Measurements from ENCODE around the gene OR51F1. TPM values are rescaled to one million over a fixed set of nuclear protein-coding genes. Genes with fewer than 3 reads are reported as not detected.
"Not testable (repeated sequence)": the region's sequence is repeated elsewhere in the genome, so short reads cannot be mapped to it uniquely, and the experiment has no call there.

The OR51F1 gene
- total and polyA plus RNA-seq, 12 donors = not detected

GRCh38 chr11:4740735-4741134 is 29.0 kb downstream of the OR51F1 start:
- Histone ChIP-seq H3K9me3 (replicated peaks in 1 of 3) (no peaks in the 10 kb centered on the region), H3K36me3 (replicated peaks in 1 of 2) (no peaks in the 10 kb centered on the region), H3K27ac (no peak overlapping the region), H3K4me1 (replicated peaks in 1 of 2) (no peaks in the 10 kb centered on the region), H3K4me3 (no peak overlapping the region), H3K27me3 (no peaks in the 10 kb centered on the region)
- 58 to 75% (median 71%) methylated on average over 2 of the region's 2 CpGs for WGBS, 4 donors
- DNase-seq = no peak
- intact Hi-C loops (cut with DNase I) = no loop called here
- TF ChIP-seq POLR2A (IDR thresholded peaks at IDR 0.05) (no peak), CTCF (IDR thresholded peaks at IDR 0.05) (no peak)

- intact Hi-C loops (cut with DNase I) = no loop called here
- Histone ChIP-seq H3K27ac (no peak overlapping the region), H3K4me3 (no peak overlapping the region), H3K9me3 (replicated peaks in 1 of 3) (no peaks in the 10 kb centered on the region), H3K27me3 (no peaks in the 10 kb centered on the region), H3K36me3 (replicated peaks in 1 of 2) (no peaks in the 10 kb centered on the region), H3K4me1 (replicated peaks in 1 of 2) (no peaks in the 10 kb centered on the region)
- 77 to 84% (median 82%) methylated on average over 2 of the region's 2 CpGs for WGBS, 4 donors
- TF ChIP-seq CTCF (IDR thresholded peaks at IDR 0.05) (no peak), POLR2A (IDR thresholded peaks at IDR 0.05) (no peak)
- no peak for DNase-seq
Measured at GRCh38 chr11:4727171-4727570, 42.6 kb downstream of the OR51F1 start.

- H3K4me3 ChIP-seq; DNase-seq; H3K9me3 ChIP-seq (replicated peaks in 1 of 3); H3K36me3 ChIP-seq (replicated peaks in 1 of 2); H3K4me1 ChIP-seq (replicated peaks in 1 of 2); H3K27me3 ChIP-seq; H3K27ac ChIP-seq; intact Hi-C loops (cut with DNase I): not testable (repeated sequence)
- 77 to 90% (median 87%) methylated on average over 20 to 33 of the region's 33 CpGs for WGBS, 4 donors
Measured at GRCh38 chr11:4722616-4723534, 46.9 kb downstream of the OR51F1 start.

Small RNA genes lying within 50 kb of the gene (small RNA-seq; reads per million reads assigned to genes)
- gene RF00091 = 0 reads per million in 2 donors

Other genes starting within 250 kb of the OR51F1 start
- gene OR52M1, start 224.7 kb downstream of the OR51F1 start, total RNA-seq = not detected
- gene OR52M1, start 224.7 kb downstream of the OR51F1 start, polyA plus RNA-seq = not detected
- gene OR52I2, start 188.2 kb downstream of the OR51F1 start, total RNA-seq = not detected
- gene OR52I2, start 188.2 kb downstream of the OR51F1 start, polyA plus RNA-seq = not detected
- gene OR52I1, start 175.9 kb downstream of the OR51F1 start, total RNA-seq = not detected
- gene OR52I1, start 175.9 kb downstream of the OR51F1 start, polyA plus RNA-seq = not detected
- 10 to 100 TPM in 7 of 9 donors, 1 to 10 TPM in 2; 6.4 to 23.3 (median 14.9) TPM for gene TRIM68, start 161.7 kb downstream of the OR51F1 start, total RNA-seq
- gene TRIM68, start 161.7 kb downstream of the OR51F1 start, polyA plus RNA-seq = 10 to 100 TPM in 1 of 3 donors, 1 to 10 TPM in 2; 2.8 to 11.8 (median 5.1) TPM
- not detected for gene OR51D1, start 132.5 kb downstream of the OR51F1 start, total RNA-seq
- not detected for gene OR51D1, start 132.5 kb downstream of the OR51F1 start, polyA plus RNA-seq
- under 1 TPM in 1 of 9 donors, not detected in 8; 0.11 TPM for gene OR51E1, start 126.0 kb downstream of the OR51F1 start, total RNA-seq
- gene OR51E1, start 126.0 kb downstream of the OR51F1 start, polyA plus RNA-seq = under 1 TPM in 1 of 3 donors, not detected in 2; 0.27 TPM
- gene OR51E2, start 72.1 kb downstream of the OR51F1 start, total RNA-seq = not detected
- under 1 TPM in 1 of 3 donors, not detected in 2; 0.10 TPM for gene OR51E2, start 72.1 kb downstream of the OR51F1 start, polyA plus RNA-seq
- not detected for gene MMP26, start 65.2 kb downstream of the OR51F1 start, total RNA-seq
- not detected for gene MMP26, start 65.2 kb downstream of the OR51F1 start, polyA plus RNA-seq
- not detected for gene OR52R1, start 34.4 kb upstream of the OR51F1 start, total RNA-seq
- gene OR52R1, start 34.4 kb upstream of the OR51F1 start, polyA plus RNA-seq = not detected
- gene OR51F2, start 51.4 kb upstream of the OR51F1 start, total RNA-seq = not detected
- not detected for gene OR51F2, start 51.4 kb upstream of the OR51F1 start, polyA plus RNA-seq
- not detected for gene OR51S1, start 79.3 kb upstream of the OR51F1 start, total RNA-seq
- not detected for gene OR51S1, start 79.3 kb upstream of the OR51F1 start, polyA plus RNA-seq
- gene OR51T1, start 112.0 kb upstream of the OR51F1 start, total RNA-seq = not detected
- not detected for gene OR51T1, start 112.0 kb upstream of the OR51F1 start, polyA plus RNA-seq
- gene OR51A7, start 133.8 kb upstream of the OR51F1 start, total RNA-seq = not detected
- not detected for gene OR51A7, start 133.8 kb upstream of the OR51F1 start, polyA plus RNA-seq
- not detected for gene OR51G2, start 149.4 kb upstream of the OR51F1 start, total RNA-seq
- not detected for gene OR51G2, start 149.4 kb upstream of the OR51F1 start, polyA plus RNA-seq
- gene OR51G1, start 154.4 kb upstream of the OR51F1 start, total RNA-seq = not detected
- not detected for gene OR51G1, start 154.4 kb upstream of the OR51F1 start, polyA plus RNA-seq
- not detected for gene OR51A4, start 177.7 kb upstream of the OR51F1 start, total RNA-seq
- not detected for gene OR51A4, start 177.7 kb upstream of the OR51F1 start, polyA plus RNA-seq
- not detected for gene OR51A2, start 185.8 kb upstream of the OR51F1 start, total RNA-seq
- gene OR51A2, start 185.8 kb upstream of the OR51F1 start, polyA plus RNA-seq = not detected
- gene OR51L1, start 224.9 kb upstream of the OR51F1 start, total RNA-seq = not detected
- gene OR51L1, start 224.9 kb upstream of the OR51F1 start, polyA plus RNA-seq = not detected

Data from adrenal gland (tissue), 12 donors.